Islet precursor cell (in vitro differentiated cells): ENCODE results near the gene GPC6.
"Not testable (repeated sequence)": the region's sequence is repeated elsewhere in the genome, so short reads cannot be mapped to it uniquely, and the experiment has no call there.

Experiments used
- DNase-seq: peaks from one replicate; pipeline ENCODE4 v3.0.0-alpha.2; 2018

Gene GPC6

DNA sequence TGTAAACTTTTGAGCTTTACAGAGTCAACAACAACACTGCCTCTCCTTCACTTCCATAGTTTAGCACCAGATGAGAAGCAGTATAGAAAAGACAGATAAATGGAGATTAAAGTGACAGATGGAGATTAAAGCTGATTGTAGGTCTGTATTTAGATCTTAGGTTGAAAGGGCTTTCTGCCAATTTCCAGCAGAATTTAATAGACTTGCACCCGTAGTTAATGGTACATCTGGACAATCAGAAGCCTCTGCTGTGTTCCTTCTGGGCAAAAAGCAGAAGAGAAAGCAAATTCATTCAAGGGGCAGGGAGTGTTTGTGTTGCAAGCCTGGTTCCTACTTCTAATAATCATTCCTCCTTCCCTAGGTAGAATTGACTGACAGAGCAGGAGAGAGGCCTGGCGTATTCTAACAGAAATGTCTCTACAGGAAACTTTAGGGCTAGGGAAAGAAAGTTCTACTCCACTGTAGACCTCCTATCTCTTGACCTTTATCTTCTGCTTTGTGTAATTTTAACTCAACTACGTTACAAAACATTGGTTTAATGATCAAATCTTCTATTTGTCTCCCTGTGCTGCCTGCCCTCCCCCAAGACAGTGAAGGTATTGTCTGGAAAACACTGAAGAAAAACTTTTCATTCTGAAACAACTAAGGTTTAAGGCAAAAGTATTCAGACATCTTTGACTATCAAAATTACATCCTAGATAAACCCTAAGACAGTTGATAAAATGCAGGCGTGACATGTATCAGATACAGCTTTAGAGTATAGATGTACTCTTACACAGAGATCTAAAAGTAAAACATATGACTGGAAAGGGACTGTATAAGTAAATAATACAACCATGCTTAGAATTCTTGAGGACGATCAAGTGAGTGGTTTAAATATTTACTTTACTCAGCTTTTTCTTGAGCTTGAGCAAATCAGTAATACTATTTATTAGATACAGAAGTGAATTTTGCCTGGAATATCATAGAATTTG is 44.4 kb downstream of the GPC6 start:
- no peak for DNase-seq

- no peak for DNase-seq
Measured at GRCh38 chr13:93279982-93280381, 53.4 kb downstream of the GPC6 start.

- no peak for DNase-seq
Measured at GRCh38 chr13:93280688-93281087, 54.1 kb downstream of the GPC6 start.

DNA sequence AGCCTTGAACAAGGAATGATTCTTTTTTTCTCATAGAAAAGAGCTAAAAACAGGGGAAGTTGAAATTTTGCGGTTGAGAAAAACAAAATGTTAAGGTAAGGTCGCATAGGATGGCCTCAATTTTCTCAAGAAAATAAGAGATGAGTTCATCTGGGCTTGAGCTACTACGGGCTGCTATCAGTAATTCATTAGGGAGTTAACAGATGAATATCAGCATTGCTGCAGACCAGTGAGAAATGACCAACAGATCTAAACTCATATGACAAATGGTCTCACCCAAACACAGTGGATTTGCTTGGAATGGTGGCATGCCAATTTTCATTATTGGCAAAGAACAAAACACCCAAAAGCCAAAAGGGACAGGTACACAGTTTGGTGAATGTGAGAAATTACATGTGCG is 56.6 kb downstream of the GPC6 start:
- no peak for DNase-seq

- no peak for DNase-seq
Measured at GRCh38 chr13:93284064-93284463, 57.5 kb downstream of the GPC6 start.

DNA sequence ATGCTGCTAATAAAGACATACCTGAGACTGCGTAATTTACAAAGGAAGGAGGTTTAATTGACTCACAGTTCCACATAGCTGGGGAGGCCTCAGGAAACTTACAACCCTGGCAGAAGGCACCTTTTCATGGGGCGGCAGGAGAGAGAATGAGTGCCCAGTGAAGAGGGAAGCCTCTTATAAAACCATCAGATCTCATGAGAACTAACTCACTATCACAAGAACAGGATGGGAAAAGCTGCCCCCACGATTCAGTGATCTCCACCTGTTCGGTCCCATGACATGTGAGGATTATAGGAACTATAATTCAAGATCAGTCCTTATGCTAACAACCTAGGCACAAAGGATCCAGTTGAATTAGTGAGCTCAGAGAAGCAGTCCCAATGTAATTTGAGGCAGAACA is 59.4 kb downstream of the GPC6 start:
- DNase-seq, result no peak

DNA sequence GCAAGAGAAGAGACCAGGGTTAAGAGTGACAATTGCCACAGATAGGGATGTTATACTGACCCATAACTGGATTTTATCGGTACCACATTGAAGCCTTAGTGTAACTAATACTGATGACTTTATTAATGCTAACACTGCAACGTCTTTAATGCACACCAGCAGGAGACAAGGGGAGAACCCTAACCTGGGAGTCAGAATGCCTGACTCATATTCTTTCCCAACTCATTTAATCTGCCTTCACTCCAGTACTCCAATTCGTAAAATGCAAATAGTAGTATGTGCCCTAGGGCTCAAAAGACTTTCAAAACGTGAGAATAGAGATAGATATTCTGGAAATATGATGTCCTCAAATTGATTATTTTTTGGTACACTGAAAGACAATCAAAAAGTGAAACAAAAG is 62.4 kb downstream of the GPC6 start:
- no peak for DNase-seq

DNA sequence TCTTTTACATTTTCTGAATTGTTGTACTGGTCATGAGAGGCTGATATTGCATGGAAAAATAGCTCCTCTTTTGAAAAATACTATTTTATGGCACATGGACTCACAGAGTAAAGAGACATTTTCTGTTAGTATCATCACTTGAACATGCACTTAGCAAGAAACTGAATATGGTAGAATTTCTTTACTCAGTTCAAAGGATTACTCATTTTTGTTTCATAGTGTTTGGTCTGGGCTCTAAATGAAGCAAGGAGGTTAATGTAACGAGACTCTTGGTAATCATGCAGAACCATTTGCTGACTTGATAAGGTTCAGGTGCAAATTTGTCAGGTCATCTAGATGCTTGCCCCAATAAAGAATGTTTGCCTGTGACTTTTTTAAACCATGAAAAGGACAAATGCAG is 63.2 kb downstream of the GPC6 start:
- no peak for DNase-seq

GRCh38 chr13:93290503-93290902 is 63.9 kb downstream of the GPC6 start:
- no peak for DNase-seq

- DNase-seq, result no peak
Measured at GRCh38 chr13:93292366-93292765, 65.8 kb downstream of the GPC6 start.

- DNase-seq, result no peak
Measured at GRCh38 chr13:93293710-93294109, 67.1 kb downstream of the GPC6 start.

DNA sequence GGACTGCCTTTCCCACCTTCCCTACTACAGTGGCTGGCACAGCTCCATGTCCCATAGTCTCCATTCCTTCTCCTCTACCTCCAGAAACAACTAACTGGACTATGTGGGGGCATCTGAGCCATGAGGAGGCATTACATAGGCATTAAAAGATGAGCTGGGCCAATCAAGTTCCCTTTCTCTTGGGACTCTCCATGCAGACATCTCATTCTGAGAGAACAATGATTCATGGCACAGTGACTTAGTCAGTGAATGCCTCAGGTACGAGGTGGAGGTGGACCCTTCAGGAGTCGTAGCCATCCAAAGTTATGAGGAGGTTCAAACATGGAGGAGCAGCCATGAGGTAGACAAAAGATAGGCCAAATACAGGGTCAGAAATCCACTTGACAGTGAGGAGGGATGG is 70.0 kb downstream of the GPC6 start:
- no peak for DNase-seq

- DNase-seq, result no peak
Measured at GRCh38 chr13:93298713-93299112, 72.1 kb downstream of the GPC6 start.

DNA sequence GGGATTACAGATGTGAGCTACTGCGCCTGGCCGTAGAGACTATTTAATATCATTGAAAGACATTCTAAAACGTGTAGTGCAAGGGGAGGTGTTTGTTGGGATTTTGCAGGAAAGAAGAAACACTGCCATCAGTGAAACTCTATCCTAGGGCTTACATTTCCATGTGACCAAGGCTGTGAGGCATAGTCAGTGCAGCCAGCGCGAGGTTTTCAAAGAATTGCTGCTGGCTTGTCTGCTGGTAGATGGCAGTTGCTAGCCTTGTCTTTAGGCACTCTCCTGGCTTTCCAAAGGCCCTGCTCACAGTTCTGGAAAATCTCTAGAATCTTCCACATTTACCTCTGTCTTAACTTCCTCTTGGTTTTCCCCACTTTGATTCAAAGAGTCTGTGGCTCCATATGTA is 77.5 kb downstream of the GPC6 start:
- DNase-seq, result no peak

DNA sequence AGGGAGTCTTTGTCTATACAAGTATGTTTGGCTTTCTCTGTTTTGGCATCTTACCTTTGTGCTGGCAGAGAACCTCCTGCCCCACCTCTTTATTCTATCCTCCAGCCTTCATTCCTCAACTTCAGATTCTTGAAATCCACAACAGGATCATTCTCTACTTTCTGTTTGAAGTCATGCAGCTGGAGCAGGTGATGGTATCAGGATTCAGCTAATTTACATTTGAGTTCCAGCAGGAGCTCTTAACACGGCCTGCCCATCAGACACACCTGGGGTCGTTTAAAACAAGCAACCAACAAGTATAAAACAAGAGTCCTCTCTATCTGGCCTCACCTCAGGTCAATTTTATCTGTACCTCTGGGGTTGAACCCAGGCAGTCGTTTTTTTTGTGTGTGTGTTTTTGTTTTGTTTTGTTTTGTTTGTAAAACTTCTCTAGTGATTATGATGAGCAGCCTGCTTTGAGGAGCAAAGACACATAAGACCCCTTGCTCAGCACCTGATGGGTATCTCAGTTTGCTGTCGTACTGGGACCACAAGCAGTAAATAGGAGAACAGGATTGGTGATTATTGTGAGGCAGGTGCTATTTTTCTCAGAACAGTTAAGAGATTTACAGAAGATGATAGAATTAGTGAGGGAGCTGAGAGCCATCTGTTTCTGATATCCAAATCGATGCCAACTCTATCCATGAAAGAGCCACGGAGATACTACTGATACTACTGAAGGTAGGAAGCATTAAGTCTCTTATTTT is 78.4 kb downstream of the GPC6 start:
- DNase-seq, result no peak

DNA sequence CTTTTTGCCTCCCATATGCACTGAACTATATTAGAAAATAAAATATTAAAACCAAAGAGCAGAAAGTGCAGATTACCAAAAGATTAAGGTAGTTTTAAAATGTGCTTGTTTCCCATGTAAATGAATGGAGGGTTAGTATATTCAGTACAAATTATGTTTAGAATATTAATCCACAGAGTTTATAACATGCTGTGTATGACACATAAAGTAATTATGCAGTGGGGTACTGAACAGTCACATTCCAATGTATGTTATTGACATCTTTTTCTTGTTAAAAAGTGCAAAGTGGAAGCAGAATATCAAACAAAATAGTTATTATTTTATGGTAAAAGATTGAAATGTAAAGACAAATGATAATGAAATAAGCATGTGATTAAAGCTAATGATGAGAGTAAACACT is 79.3 kb downstream of the GPC6 start:
- DNase-seq, result no peak

DNA sequence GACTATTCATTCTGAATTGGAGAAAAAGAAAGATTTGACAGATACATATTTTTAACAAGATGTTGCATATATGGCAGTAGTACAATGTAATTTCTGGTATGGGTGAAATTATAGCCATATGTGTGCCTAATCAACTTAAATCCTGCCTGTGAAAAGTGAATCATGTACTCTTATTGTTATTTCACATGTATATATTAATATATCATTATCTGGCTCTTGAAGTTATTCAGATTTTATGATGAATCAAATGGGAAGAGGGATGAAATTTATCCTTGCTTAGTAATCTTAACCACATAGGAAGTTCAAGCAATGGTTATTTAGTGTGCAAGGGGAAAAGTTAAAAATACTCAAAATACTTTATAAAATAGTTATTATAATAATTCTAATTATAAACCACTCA is 80.5 kb downstream of the GPC6 start:
- no peak for DNase-seq

- no peak for DNase-seq
Measured at GRCh38 chr13:93307651-93308050, 81.0 kb downstream of the GPC6 start.

DNA sequence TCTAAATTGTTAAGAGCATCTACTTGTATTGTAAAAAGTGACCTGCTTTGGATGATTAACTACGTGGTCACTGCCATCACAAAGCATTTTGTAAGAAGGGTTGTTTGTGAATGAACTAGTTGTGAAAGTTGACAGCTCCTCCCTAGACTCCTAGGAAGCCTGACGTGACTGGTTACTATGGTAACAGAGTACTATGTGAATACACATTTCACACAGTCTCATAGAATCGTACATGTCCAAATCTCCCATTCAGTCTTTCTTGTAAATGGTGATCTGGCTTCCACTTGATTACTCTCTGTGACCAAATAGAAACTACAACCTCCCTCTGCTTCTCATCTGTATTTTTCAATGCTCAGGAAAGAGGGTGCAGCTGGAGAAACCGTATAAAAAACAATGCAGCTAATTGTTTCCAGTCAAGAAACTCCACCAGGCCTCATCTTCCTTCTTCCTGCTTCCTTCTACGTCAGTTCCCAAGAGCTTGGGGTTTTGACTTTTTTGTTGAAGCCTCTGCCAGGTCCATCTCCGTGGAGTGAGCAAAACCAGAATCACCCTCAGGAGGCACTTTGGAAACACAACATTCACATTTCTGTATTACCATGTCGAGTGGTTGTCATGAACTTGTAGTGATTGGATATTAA is 83.4 kb downstream of the GPC6 start:
- DNase-seq, result no peak

- DNase-seq, result no peak
Measured at GRCh38 chr13:93316841-93317240, 90.2 kb downstream of the GPC6 start.

DNA sequence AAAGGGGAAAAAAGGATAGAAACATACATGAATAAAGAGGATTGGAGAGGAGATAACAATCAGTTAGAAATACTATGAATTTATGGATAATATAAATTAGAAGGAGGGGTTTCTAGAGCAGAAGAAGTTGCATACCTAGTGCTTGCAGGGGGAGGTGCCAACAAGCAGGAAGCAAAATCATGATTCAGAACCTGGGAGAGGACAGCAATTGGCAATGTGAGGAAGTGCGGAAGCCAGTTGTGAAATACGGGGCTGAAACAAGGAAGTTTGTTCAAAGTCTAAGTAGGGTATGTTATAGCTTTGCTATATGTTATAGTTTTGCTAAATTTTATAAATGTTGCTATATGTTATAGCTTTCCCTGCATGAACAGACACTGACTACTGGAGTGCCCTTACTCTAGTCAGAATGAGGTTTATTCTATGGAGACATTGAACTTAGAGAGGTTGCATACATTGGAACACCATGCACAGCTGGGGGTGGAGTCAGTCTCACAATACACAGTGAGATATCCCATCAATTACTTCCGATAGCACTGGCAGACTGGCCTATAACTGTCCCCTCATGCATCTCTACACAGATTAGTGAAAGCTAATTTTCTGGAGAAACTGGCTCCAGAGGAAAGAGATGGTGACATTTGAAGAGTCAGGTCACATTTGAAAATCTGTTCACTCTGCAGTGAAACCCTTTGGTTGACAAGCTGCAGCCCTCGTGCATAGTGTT is 92.1 kb downstream of the GPC6 start:
- no peak for DNase-seq

- no peak for DNase-seq
Measured at GRCh38 chr13:93320942-93321341, 94.3 kb downstream of the GPC6 start.

- not testable (repeated sequence) for DNase-seq
Measured at GRCh38 chr13:93323880-93324279, 97.3 kb downstream of the GPC6 start.
